Amniotic epithelial cell (primary cell): Measurements from ENCODE around the gene ATXN1.

Experiments used
- DNase-seq: peaks from one replicate; pipeline ENCODE4 v3.0.0-alpha.2; 2010; ENCODE audit warnings: low read depth

The ATXN1 gene

GRCh38 chr6:16437095-16437494 is 324.2 kb downstream of the ATXN1 start:
- no peak for DNase-seq

- no peak for DNase-seq
Observed at GRCh38 chr6:16436550-16436949, 324.7 kb downstream of the ATXN1 start.

GRCh38 chr6:16434885-16435284 is 326.4 kb downstream of the ATXN1 start:
- no peak for DNase-seq

GRCh38 chr6:16433338-16433890 is 327.8 kb downstream of the ATXN1 start:
- DNase-seq, result no peak

- DNase-seq, result peak; percentile 50
Observed at GRCh38 chr6:16432075-16433032, 328.9 kb downstream of the ATXN1 start.

GRCh38 chr6:16431106-16431505 is 330.2 kb downstream of the ATXN1 start:
- DNase-seq, result no peak

GRCh38 chr6:16430391-16431089 is 330.7 kb downstream of the ATXN1 start:
- peak; percentile 93 for DNase-seq

- no peak for DNase-seq
Observed at GRCh38 chr6:16429669-16430068, 331.6 kb downstream of the ATXN1 start.

GRCh38 chr6:16427124-16427523 is 334.1 kb downstream of the ATXN1 start:
- no peak for DNase-seq

GRCh38 chr6:16425881-16426615 is 335.2 kb downstream of the ATXN1 start:
- no peak for DNase-seq

GRCh38 chr6:16421462-16421960 is 339.7 kb downstream of the ATXN1 start:
- no peak for DNase-seq

- no peak for DNase-seq
Observed at GRCh38 chr6:16420715-16421461, 340.4 kb downstream of the ATXN1 start.

GRCh38 chr6:16420337-16420714 is 340.9 kb downstream of the ATXN1 start:
- no peak for DNase-seq

- DNase-seq, result no peak
Observed at GRCh38 chr6:16419636-16420336, 341.5 kb downstream of the ATXN1 start.

- DNase-seq, result no peak
Observed at GRCh38 chr6:16418151-16418550, 343.1 kb downstream of the ATXN1 start.

GRCh38 chr6:16415677-16416076 is 345.6 kb downstream of the ATXN1 start:
- DNase-seq, result no peak

GRCh38 chr6:16414205-16414604 is 347.1 kb downstream of the ATXN1 start:
- peak; percentile 39 for DNase-seq

- DNase-seq, result no peak
Observed at GRCh38 chr6:16413399-16413798, 347.9 kb downstream of the ATXN1 start.

GRCh38 chr6:16412982-16413381 is 348.3 kb downstream of the ATXN1 start:
- no peak for DNase-seq

GRCh38 chr6:16412171-16412570 is 349.1 kb downstream of the ATXN1 start:
- DNase-seq, result no peak
